ENCODE data around the gene ZBED4.

- TF ChIP-seq CTCF (IDR thresholded peaks at IDR 0.05; ENCODE audit: low read depth, low read length) (no peak), EZH2phosphoT487 (IDR thresholded peaks at IDR 0.05; ENCODE audit: low read depth) (no peak)
Observed at GRCh38 chr22:49866646-49867045, 13.0 kb downstream of the ZBED4 start.

All from OCI-LY3 (cell line).